HEK293T (cell line): ENCODE measurements around the gene RNF144A.

ENCODE experiments used
- BHLHE40 ChIP-seq: fragments of 450-650 bp; IDR thresholded peaks from 2 replicates; pipeline ENCODE4 v1.6.1; 2016; ENCODE audit warnings: mild to moderate bottlenecking, moderate library complexity, borderline replicate concordance
- CTBP1 ChIP-seq: fragments of 450-650 bp; IDR thresholded peaks from 2 replicates; pipeline ENCODE4 v1.6.1; 2016; ENCODE audit warnings: borderline replicate concordance
- FOXA1 ChIP-seq: fragments of 450-650 bp; IDR thresholded peaks from 2 replicates; pipeline ENCODE4 v1.6.1; 2016; ENCODE audit warnings: mild to moderate bottlenecking
- FOXK2 ChIP-seq: fragments of 450-650 bp; IDR thresholded peaks from 2 replicates; pipeline ENCODE4 v1.6.1; 2016; ENCODE audit warnings: mild to moderate bottlenecking
- HDGF ChIP-seq: fragments of 450-650 bp; IDR thresholded peaks from 2 replicates; pipeline ENCODE4 v1.6.1; 2017; ENCODE audit warnings: antibody characterized with exemption, borderline replicate concordance
- L3MBTL2 ChIP-seq: fragments of 450-650 bp; conservative IDR thresholded peaks from 2 replicates; pipeline ENCODE4 v1.6.1; 2016; ENCODE audit warnings: mild to moderate bottlenecking
- LEF1 ChIP-seq: fragments of 450-650 bp; IDR thresholded peaks from 2 replicates; pipeline ENCODE4 v1.6.1; 2017; ENCODE audit warnings: mild to moderate bottlenecking, borderline replicate concordance
- NFRKB ChIP-seq: fragments of 450-650 bp; IDR thresholded peaks from 2 replicates; pipeline ENCODE4 v1.6.1; 2016; ENCODE audit warnings: mild to moderate bottlenecking, moderate library complexity
- SP1 ChIP-seq: fragments of 450-650 bp; IDR thresholded peaks from 2 replicates; pipeline ENCODE4 v1.6.1; 2017
- SUZ12 ChIP-seq: fragments of 450-650 bp; IDR thresholded peaks from 2 replicates; pipeline ENCODE4 v1.6.1; 2016; ENCODE audit warnings: mild to moderate bottlenecking
- TARDBP ChIP-seq: fragments of 450-650 bp; IDR thresholded peaks from 2 replicates; pipeline ENCODE4 v1.6.1; 2016
- ZNF384 ChIP-seq: fragments of 450-650 bp; IDR thresholded peaks from 2 replicates; pipeline ENCODE4 v1.6.1; 2016

DNA sequence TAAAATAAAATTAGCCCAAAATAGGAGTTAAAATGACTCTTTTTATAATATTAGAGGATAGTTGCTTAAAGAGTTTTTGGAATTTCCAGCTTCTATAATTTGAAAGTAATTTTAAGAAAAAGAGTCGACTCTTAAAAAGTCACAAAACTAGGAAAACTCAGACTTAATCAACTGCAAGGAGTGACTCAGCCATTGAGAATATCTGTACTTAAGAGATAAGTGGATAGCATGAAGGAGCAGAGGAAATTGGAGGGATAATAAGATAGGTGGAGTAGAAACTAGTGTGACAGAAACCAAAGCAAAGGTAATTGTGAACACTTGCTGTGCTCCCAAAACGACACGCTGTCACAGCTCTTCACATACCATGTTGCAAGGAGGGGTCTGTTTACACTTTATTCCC, 31.2 kb upstream of the RNF144A start:
- no peak for TF ChIP-seq BHLHE40
- no peak for TF ChIP-seq SP1
- no peak for TF ChIP-seq NFRKB
- no peak for TF ChIP-seq TARDBP
- no peak for TF ChIP-seq ZNF384
- TF ChIP-seq L3MBTL2: no peak
- no peak for TF ChIP-seq SUZ12
- no peak for TF ChIP-seq LEF1
- TF ChIP-seq FOXK2: no peak
- TF ChIP-seq FOXA1: no peak
- TF ChIP-seq HDGF: no peak
- TF ChIP-seq CTBP1: no peak
